ENCODE measurements around the gene U2AF1L4. TPM values are rescaled to one million over a fixed set of nuclear protein-coding genes. Genes with fewer than 3 reads are reported as not detected.

The U2AF1L4 gene
- total and polyA plus RNA-seq, 10 of the 15 experiments (the other 5 are each of a cell fraction or from before 2014, with no cell fraction given): 7.9 to 21.6 (median 15.1) TPM

DNA sequence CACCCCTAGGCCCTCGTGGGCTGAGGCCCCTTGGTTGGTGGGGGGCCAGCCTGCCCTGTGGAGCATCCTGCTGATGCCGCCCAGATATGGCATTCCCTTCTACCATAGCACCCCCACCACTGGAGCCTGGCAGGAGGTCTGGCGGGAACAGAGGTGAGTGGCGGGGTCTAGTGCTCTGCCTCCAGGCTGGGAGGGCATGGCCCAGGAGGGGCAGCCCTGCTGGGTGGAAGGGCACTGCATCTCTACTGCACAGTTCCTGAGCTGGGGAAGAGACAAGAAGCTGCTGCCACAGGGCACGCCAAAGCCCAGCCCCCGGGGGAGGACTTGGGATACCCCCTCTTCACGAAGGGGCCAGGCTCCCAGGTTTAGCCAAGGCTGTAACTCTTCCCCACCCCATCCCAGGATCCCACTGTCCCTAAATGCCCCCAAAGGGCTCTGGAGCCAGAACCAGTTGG, 29.8 kb downstream of the U2AF1L4 start:
- no peaks in the 10 kb centered on the region for H3K27me3 ChIP-seq (replicated peaks in 1 of 2; ENCODE audit: control insufficient read depth in 2 of 2, insufficient read depth in 2 of 2, low read length in 1 of 2)
- TF ChIP-seq PML (IDR thresholded peaks at IDR 0.05; ENCODE audit: low read length): no peak
- TF ChIP-seq POLR2AphosphoS5 (IDR thresholded peaks at IDR 0.05; ENCODE audit: low read length): peak; percentile 63; the same call in 1 of the 2 replicates
- TF ChIP-seq MTA2 (IDR thresholded peaks at IDR 0.05; ENCODE audit: low read depth): no peak
- H3K9ac ChIP-seq (ENCODE audit: control insufficient read depth, insufficient read depth, low read length): peak overlapping the region; percentile 77
- ChIA-PET SMC1A (ENCODE audit: uncharacterized antibody, unreplicated experiment) (interaction anchor here (1.1 to 6.3 kb wide), 2 partner anchors 17 to 30 kb away, joined by 3 to 375 read pairs; partner anchors contain the start of genes PSENEN and ZBTB32), RAD21 (ENCODE audit: unreplicated experiment) (interaction anchor here (1.1 to 6.3 kb wide), 3 partner anchors 16 to 27 kb away, joined by 4 to 430 read pairs (median 13); partner anchors contain the start of genes IGFLR1 and ZBTB32), CTCF (interaction anchor here (2.7 to 7.3 kb wide), 4 partner anchors 14 to 167 kb away, joined by 10 to 271 read pairs (median 46); partner anchors contain the start of genes PSENEN and U2AF1L4), POLR2A (interaction anchor here (2.2 to 12.1 kb wide), 3 partner anchors 16 to 216 kb away, joined by 11 to 516 read pairs (median 91); partner anchors contain the start of genes IGFLR1, PSENEN, U2AF1L4 and ZBTB32)
- no peaks in the 10 kb centered on the region; a peak in 1 of 4 replicates for H3K36me3 ChIP-seq (ENCODE audit: control insufficient read depth in 2 of 2, insufficient read depth in 2 of 2, low read length in 1 of 2)
- H3K79me2 ChIP-seq (ENCODE audit: control insufficient read depth, insufficient read depth, low read length): peaks cover 68% of the 10 kb centered on the region
- peak overlapping the region; percentile 99 for H3K4me2 ChIP-seq (ENCODE audit: control insufficient read depth, insufficient read depth)
- DNase-seq (ENCODE audit: low read depth, low spot score) (no peak), ATAC-seq (no peak), FAIRE-seq (no peak)
- no peak overlapping the region for H2AFZ ChIP-seq (ENCODE audit: control insufficient read depth, low read depth, low read length)
- WGBS (ENCODE audit: insufficient coverage, insufficient replicate concordance, low lambda C conversion rate, missing lambda C conversion rate): 20% methylated on average over 7 of the region's 7 CpGs
- intact Hi-C loops (cut with micrococcal nuclease; ENCODE audit: unreplicated experiment): no loop called here
- BruUV-seq (replicated peaks): no TSS peak
- no peaks in the 10 kb centered on the region for H3K9me3 ChIP-seq (replicated peaks; ENCODE audit: control insufficient read depth, insufficient read depth, low read length)
- no peaks in the 10 kb centered on the region for H4K20me1 ChIP-seq (ENCODE audit: control insufficient read depth, insufficient read depth)
- in situ Hi-C loops (cut with MboI): no loop called here
- H3K4me1 ChIP-seq (ENCODE audit: control insufficient read depth, insufficient read depth, low read length): peaks cover 48% of the 10 kb centered on the region
- peak overlapping the region; percentile 95 for H3K27ac ChIP-seq (ENCODE audit: control insufficient read depth, insufficient read depth)
- peak overlapping the region; percentile 82 for H3K4me3 ChIP-seq

DNA sequence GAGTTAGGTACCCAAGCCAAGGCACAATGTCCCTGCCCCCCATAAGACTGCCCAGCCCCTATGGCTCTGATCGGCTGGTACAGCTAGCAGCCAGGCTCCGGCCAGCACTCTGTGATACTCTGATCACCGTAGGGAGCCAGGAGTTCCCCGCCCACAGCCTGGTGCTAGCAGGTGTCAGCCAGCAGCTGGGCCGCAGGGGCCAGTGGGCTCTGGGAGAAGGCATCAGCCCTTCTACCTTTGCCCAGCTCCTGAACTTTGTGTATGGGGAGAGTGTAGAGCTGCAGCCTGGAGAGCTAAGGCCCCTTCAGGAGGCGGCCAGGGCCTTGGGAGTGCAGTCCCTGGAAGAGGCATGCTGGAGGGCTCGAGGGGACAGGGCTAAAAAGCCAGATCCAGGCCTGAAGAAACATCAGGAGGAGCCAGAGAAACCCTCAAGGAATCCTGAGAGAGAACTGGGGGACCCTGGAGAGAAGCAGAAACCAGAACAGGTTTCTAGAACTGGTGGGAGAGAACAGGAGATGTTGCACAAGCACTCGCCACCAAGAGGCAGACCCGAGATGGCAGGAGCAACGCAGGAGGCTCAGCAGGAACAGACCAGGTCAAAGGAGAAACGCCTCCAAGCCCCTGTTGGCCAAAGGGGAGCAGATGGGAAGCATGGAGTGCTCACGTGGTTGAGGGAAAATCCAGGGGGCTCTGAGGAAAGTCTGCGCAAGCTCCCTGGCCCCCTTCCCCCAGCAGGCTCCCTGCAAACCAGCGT, 30.4 kb downstream of the U2AF1L4 start:
- in situ Hi-C loops (cut with MboI): no loop called here
- H3K4me3 ChIP-seq: peak overlapping the region; percentile 82
- no peak for TF ChIP-seq MTA2 (IDR thresholded peaks at IDR 0.05; ENCODE audit: low read depth)
- TF ChIP-seq IKZF1 (conservative IDR thresholded peaks at IDR 0.05): peak; percentile 27; the same call in 1 of the 2 replicates
- TF ChIP-seq, protein P1, sequence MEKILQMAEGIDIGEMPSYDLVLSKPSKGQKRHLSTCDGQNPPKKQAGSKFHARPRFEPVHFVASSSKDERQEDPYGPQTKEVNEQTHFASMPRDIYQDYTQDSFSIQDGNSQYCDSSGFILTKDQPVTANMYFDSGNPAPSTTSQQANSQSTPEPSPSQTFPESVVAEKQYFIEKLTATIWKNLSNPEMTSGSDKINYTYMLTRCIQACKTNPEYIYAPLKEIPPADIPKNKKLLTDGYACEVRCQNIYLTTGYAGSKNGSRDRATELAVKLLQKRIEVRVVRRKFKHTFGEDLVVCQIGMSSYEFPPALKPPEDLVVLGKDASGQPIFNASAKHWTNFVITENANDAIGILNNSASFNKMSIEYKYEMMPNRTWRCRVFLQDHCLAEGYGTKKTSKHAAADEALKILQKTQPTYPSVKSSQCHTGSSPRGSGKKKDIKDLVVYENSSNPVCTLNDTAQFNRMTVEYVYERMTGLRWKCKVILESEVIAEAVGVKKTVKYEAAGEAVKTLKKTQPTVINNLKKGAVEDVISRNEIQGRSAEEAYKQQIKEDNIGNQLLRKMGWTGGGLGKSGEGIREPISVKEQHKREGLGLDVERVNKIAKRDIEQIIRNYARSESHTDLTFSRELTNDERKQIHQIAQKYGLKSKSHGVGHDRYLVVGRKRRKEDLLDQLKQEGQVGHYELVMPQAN (conservative IDR thresholded peaks at IDR 0.05): peak; percentile 51; the same call in 1 of the 2 replicates
- TF ChIP-seq YY1 (IDR thresholded peaks at IDR 0.05; ENCODE audit: low read depth, low read length): peak; percentile 50; the same call in 1 of the 2 replicates
- peak; percentile 73 for TF ChIP-seq TCF12 (IDR thresholded peaks at IDR 0.05; ENCODE audit: low read depth, low read length)
- no peak for TF ChIP-seq BRCA1 (IDR thresholded peaks at IDR 0.05; ENCODE audit: low read depth, low read length)
- no peak for TF ChIP-seq CHD4 (IDR thresholded peaks at IDR 0.05)
- no peak for TF ChIP-seq SMARCA5 (IDR thresholded peaks at IDR 0.05)
- peak in 1 of 2 experiments; percentile 21; a peak in 1 of 4 replicates for TF ChIP-seq IKZF2 (IDR thresholded peaks at IDR 0.05)
- TF ChIP-seq SMC3 (IDR thresholded peaks at IDR 0.05; ENCODE audit: borderline replicate concordance, low read length): peak; percentile 25; the same call in 1 of the 2 replicates

More for the DNA sequence above, 30.4 kb downstream of the U2AF1L4 start:
- H3K79me2 ChIP-seq (ENCODE audit: control insufficient read depth, insufficient read depth, low read length): peaks cover 66% of the 10 kb centered on the region
- FAIRE-seq: peak; percentile 54
- POLR2A ChIA-PET: interaction anchor here (0.5 to 12.1 kb wide), 5 partner anchors 15 to 489 kb away, joined by 3 to 516 read pairs (median 11); partner anchors contain the start of genes IGFLR1, NFKBID, PSENEN and U2AF1L4
- BruUV-seq (replicated peaks): no TSS peak
- RAD21 ChIA-PET (ENCODE audit: unreplicated experiment): interaction anchor here (0.7 to 6.3 kb wide), 7 partner anchors 16 to 67 kb away, joined by 3 to 430 read pairs (median 13); partner anchors contain the start of genes COX6B1, IGFLR1, LIN37 and ZBTB32
- no peaks in the 10 kb centered on the region for H4K20me1 ChIP-seq (ENCODE audit: control insufficient read depth, insufficient read depth)
- 9% methylated on average over 14 of the region's 14 CpGs for WGBS (ENCODE audit: insufficient coverage, insufficient replicate concordance, low lambda C conversion rate, missing lambda C conversion rate)
- ATAC-seq: 0 out of 3 replicates have a peak, but pooled peaks have one; percentile 3
- H3K4me1 ChIP-seq (ENCODE audit: control insufficient read depth, insufficient read depth, low read length): peaks cover 53% of the 10 kb centered on the region
- no peaks in the 10 kb centered on the region for H3K9me3 ChIP-seq (replicated peaks; ENCODE audit: control insufficient read depth, insufficient read depth, low read length)
- intact Hi-C loops (cut with micrococcal nuclease; ENCODE audit: unreplicated experiment): loop anchor here (5.0 kb wide), 1 partner anchor 188 kb away; the partner anchor contains the start of genes HCST and NFKBID
- H3K9ac ChIP-seq (ENCODE audit: control insufficient read depth, insufficient read depth, low read length): peak overlapping the region; percentile 77
- SMC1A ChIA-PET (ENCODE audit: uncharacterized antibody, unreplicated experiment): interaction anchor here (0.7 to 6.3 kb wide), 5 partner anchors 17 to 338 kb away, joined by 3 to 375 read pairs (median 3); partner anchors contain the start of gene ZBTB32
- H3K27me3 ChIP-seq (replicated peaks in 1 of 2; ENCODE audit: control insufficient read depth in 2 of 2, insufficient read depth in 2 of 2, low read length in 1 of 2): no peaks in the 10 kb centered on the region
- CTCF ChIA-PET: interaction anchor here (0.8 to 7.3 kb wide), 7 partner anchors 13 to 206 kb away, joined by 3 to 271 read pairs (median 10); partner anchors contain the start of genes PSENEN and U2AF1L4
- H2AFZ ChIP-seq (ENCODE audit: control insufficient read depth, low read depth, low read length): no peak overlapping the region
- peak overlapping the region; percentile 99 for H3K4me2 ChIP-seq (ENCODE audit: control insufficient read depth, insufficient read depth)
- H3K36me3 ChIP-seq (ENCODE audit: control insufficient read depth in 2 of 2, insufficient read depth in 2 of 2, low read length in 1 of 2): no peaks in the 10 kb centered on the region; a peak in 1 of 4 replicates
- no peak for DNase-seq (ENCODE audit: low read depth, low spot score)
- peak overlapping the region; percentile 95 for H3K27ac ChIP-seq (ENCODE audit: control insufficient read depth, insufficient read depth)

Data from GM12878 (cell line).